ENCODE measurements around the gene FAM107A. TPM values are rescaled to one million over a fixed set of nuclear protein-coding genes. Genes with fewer than 3 reads are reported as not detected.

FAM107A gene
- not detected for total RNA-seq

- ChIA-PET POLR2A (no interaction called here), CTCF (interaction anchor here (1.3 to 1.5 kb wide), 2 partner anchors 8 to 10 kb away, joined by 3 to 4 read pairs; no protein-coding TSS in a partner anchor)
- no peak for DNase-seq
- H3K4me3 Mint-ChIP-seq, result no peak within 1 kb of the TSS
- H3K27me3 Mint-ChIP-seq, result peaks cover 19% of the 10 kb centered on the region
- H3K36me3 Mint-ChIP-seq (ENCODE audit: low read depth), result no peaks in the 10 kb centered on the region
- H3K4me1 Mint-ChIP-seq, result no peaks in the 10 kb centered on the region
- H3K9me3 Mint-ChIP-seq, result no peaks in the 10 kb centered on the region
- no peak within 1 kb of the TSS for H3K27ac Mint-ChIP-seq
Observed at GRCh38 chr3:58577269-58577821, at the start of gene FAM107A. FAM107A (minus strand) TSS chr3:58577391; CDS start chr3:58569860, 7,531 bp downstream.

GRCh38 chr3:58625196-58625824 is 48.1 kb upstream of the FAM107A start:
- Mint-ChIP-seq H3K9me3 (no peaks in the 10 kb centered on the region), H3K27me3 (no peaks in the 10 kb centered on the region), H3K36me3 (ENCODE audit: low read depth) (no peaks in the 10 kb centered on the region), H3K4me3 (no peak overlapping the region), H3K27ac (no peak overlapping the region), H3K4me1 (peaks cover 6% of the 10 kb centered on the region)
- ChIA-PET CTCF (interaction anchor here (1.9 to 11.4 kb wide), 2 partner anchors 15 to 57 kb away, joined by 5 to 148 read pairs; no protein-coding TSS in a partner anchor), POLR2A (no interaction called here)
- no peak for DNase-seq

DNA sequence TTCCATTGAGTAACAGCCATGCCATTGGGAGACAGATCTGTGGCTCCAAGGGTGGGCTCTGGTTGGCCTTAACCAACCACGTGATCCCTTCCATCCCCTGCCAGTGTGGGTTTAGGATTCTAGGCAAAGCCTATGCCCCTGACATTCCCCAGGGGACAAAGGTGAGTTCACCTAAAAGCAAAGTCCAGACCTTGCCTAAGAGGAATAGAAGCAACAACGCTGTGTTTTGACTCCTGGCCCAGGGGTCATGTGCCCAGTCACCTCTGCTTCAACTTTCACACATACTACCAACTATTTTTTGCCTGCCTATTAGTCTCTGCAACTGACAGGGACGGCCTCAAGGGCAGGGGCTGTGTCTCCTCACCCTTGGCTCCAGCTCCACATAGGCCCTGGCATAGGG is 47.4 kb upstream of the FAM107A start:
- CTCF ChIA-PET, result interaction anchor here (11.4 kb wide), 1 partner anchor 56 kb away, joined by 148 read pairs; no protein-coding TSS in a partner anchor

DNA sequence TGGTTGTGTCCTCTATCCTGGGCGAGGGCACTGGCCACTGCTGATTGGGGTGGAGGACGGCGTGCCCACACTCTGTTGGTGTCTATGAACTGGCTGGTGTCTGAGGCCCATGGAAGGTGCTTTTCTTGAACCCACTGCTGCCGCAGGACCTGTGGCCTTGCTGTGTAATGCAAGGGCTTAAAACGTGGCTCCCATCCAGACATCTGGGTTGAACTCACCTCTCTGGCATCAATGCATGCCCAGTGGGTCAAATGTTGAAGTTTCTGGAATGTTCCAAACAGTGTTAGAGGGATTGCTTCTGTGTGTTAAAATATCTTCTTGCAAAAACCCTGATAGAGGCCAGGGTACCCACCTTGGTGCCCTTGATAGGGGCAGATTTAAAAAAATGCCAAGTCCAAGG is 46.8 kb upstream of the FAM107A start:
- H3K27ac Mint-ChIP-seq, result no peak overlapping the region
- CTCF ChIA-PET, result no interaction called here
- H3K9me3 Mint-ChIP-seq, result no peaks in the 10 kb centered on the region
- no peak overlapping the region for H3K4me3 Mint-ChIP-seq
- H3K27me3 Mint-ChIP-seq, result no peaks in the 10 kb centered on the region
- DNase-seq, result no peak
- POLR2A ChIA-PET, result no interaction called here
- no peaks in the 10 kb centered on the region for H3K36me3 Mint-ChIP-seq (ENCODE audit: low read depth)
- peaks cover 6% of the 10 kb centered on the region for H3K4me1 Mint-ChIP-seq

More for the DNA sequence above, 47.4 kb upstream of the FAM107A start:
- H3K4me3 Mint-ChIP-seq, result no peak overlapping the region
- POLR2A ChIA-PET, result no interaction called here
- H3K27me3 Mint-ChIP-seq, result no peaks in the 10 kb centered on the region
- no peaks in the 10 kb centered on the region for H3K9me3 Mint-ChIP-seq
- H3K4me1 Mint-ChIP-seq, result peaks cover 6% of the 10 kb centered on the region
- H3K27ac Mint-ChIP-seq, result no peak overlapping the region
- DNase-seq, result no peak
- no peaks in the 10 kb centered on the region for H3K36me3 Mint-ChIP-seq (ENCODE audit: low read depth)

GRCh38 chr3:58623478-58623877 is 46.3 kb upstream of the FAM107A start:
- Mint-ChIP-seq H3K4me1 (peaks cover 6% of the 10 kb centered on the region), H3K36me3 (ENCODE audit: low read depth) (no peaks in the 10 kb centered on the region), H3K27me3 (no peaks in the 10 kb centered on the region), H3K9me3 (no peaks in the 10 kb centered on the region), H3K27ac (no peak overlapping the region), H3K4me3 (no peak overlapping the region)
- no peak for DNase-seq
- POLR2A ChIA-PET, result no interaction called here
- CTCF ChIA-PET, result no interaction called here

DNA sequence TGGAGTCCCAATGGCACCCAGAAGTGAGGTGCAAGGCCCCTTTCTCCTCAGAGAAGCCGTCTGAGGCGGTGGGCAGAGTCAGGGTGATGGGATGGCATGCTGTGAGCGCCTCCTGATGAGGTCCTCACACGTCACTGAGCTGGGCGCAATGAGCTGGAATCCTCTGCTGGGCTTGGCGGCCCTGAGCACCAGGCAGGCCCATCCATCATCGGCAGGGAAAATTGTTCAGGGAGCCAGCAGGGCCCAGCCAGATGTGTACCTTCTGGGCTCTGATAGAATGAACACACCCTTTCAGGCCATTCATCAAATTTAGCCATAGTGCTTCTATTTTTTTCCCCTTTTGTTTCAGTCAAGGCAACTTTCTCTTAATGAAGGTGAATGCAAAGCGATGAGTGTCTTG is 45.7 kb upstream of the FAM107A start:
- ChIA-PET POLR2A (no interaction called here), CTCF (no interaction called here)
- Mint-ChIP-seq H3K36me3 (ENCODE audit: low read depth) (no peaks in the 10 kb centered on the region), H3K4me3 (no peak overlapping the region), H3K9me3 (no peaks in the 10 kb centered on the region), H3K4me1 (peaks cover 6% of the 10 kb centered on the region), H3K27me3 (no peaks in the 10 kb centered on the region), H3K27ac (no peak overlapping the region)
- no peak for DNase-seq

DNA sequence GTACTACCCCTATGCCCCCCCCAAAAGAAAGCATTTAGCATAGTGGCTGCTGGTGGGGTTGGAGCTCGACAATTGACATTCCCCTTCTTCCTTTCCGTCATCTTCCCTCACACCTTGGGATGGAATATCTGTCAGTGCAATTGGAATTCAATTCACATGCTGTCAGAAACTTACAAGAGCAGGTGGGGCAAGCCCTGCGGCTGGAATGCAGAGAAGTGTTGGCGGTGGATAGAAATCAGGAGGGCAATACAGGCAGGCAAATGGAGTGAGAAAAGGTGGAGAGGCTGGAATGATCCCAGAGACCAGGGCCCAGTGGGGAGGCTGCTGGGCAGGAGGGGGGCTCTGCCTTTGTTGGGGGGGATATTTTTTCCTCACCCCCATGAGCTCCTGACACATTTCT is 45.2 kb upstream of the FAM107A start:
- H3K4me3 Mint-ChIP-seq, result no peak overlapping the region
- peaks cover 6% of the 10 kb centered on the region for H3K4me1 Mint-ChIP-seq
- no peaks in the 10 kb centered on the region for H3K36me3 Mint-ChIP-seq (ENCODE audit: low read depth)
- H3K27ac Mint-ChIP-seq, result no peak overlapping the region
- ChIA-PET CTCF (no interaction called here), POLR2A (interaction anchor here (1.6 kb wide), 1 partner anchor 14 kb away, joined by 5 read pairs; no protein-coding TSS in a partner anchor)
- no peaks in the 10 kb centered on the region for H3K9me3 Mint-ChIP-seq
- no peak for DNase-seq
- no peaks in the 10 kb centered on the region for H3K27me3 Mint-ChIP-seq

- H3K27me3 Mint-ChIP-seq, result no peaks in the 10 kb centered on the region
Observed at GRCh38 chr3:58621086-58621830, 44.1 kb upstream of the FAM107A start.

GRCh38 chr3:58620421-58620820 is 43.2 kb upstream of the FAM107A start:
- no peaks in the 10 kb centered on the region for H3K9me3 Mint-ChIP-seq
- ChIA-PET CTCF (interaction anchor here (1.6 kb wide), 1 partner anchor 11 kb away, joined by 3 read pairs; no protein-coding TSS in a partner anchor), POLR2A (no interaction called here)

More at GRCh38 chr3:58621086-58621830, 44.1 kb upstream of the FAM107A start:
- Mint-ChIP-seq H3K36me3 (ENCODE audit: low read depth) (no peaks in the 10 kb centered on the region), H3K9me3 (no peaks in the 10 kb centered on the region), H3K4me1 (peaks cover 6% of the 10 kb centered on the region), H3K4me3 (no peak overlapping the region), H3K27ac (no peak overlapping the region)
- DNase-seq, result no peak
- POLR2A ChIA-PET, result interaction anchor here (1.6 kb wide), 1 partner anchor 13 kb away, joined by 5 read pairs; no protein-coding TSS in a partner anchor
- CTCF ChIA-PET, result interaction anchor here (1.4 to 1.6 kb wide), 2 partner anchors 9 to 10 kb away, joined by 3 to 6 read pairs; no protein-coding TSS in a partner anchor

GRCh38 chr3:58617338-58617761 is 40.2 kb upstream of the FAM107A start:
- DNase-seq, result no peak
- Mint-ChIP-seq H3K27me3 (peaks cover 1% of the 10 kb centered on the region), H3K9me3 (no peaks in the 10 kb centered on the region), H3K36me3 (ENCODE audit: low read depth) (no peaks in the 10 kb centered on the region), H3K4me3 (no peak overlapping the region), H3K4me1 (no peaks in the 10 kb centered on the region), H3K27ac (no peak overlapping the region)
- ChIA-PET CTCF (interaction anchor here (0.9 to 1.3 kb wide), 2 partner anchors 11 to 13 kb away, joined by 3 to 4 read pairs; no protein-coding TSS in a partner anchor), POLR2A (no interaction called here)

More at GRCh38 chr3:58620421-58620820, 43.2 kb upstream of the FAM107A start:
- Mint-ChIP-seq H3K4me1 (peaks cover 4% of the 10 kb centered on the region), H3K27me3 (no peaks in the 10 kb centered on the region), H3K27ac (no peak overlapping the region), H3K36me3 (ENCODE audit: low read depth) (no peaks in the 10 kb centered on the region), H3K4me3 (no peak overlapping the region)
- DNase-seq, result no peak

- Mint-ChIP-seq H3K27me3 (peaks cover 6% of the 10 kb centered on the region), H3K4me1 (peaks cover 15% of the 10 kb centered on the region), H3K9me3 (no peaks in the 10 kb centered on the region), H3K36me3 (ENCODE audit: low read depth) (no peaks in the 10 kb centered on the region), H3K4me3 (no peak overlapping the region), H3K27ac (no peak overlapping the region)
- POLR2A ChIA-PET, result no interaction called here
- no peak for DNase-seq
- CTCF ChIA-PET, result no interaction called here
Observed at GRCh38 chr3:58613236-58614132, 36.3 kb upstream of the FAM107A start.

- ChIA-PET CTCF (no interaction called here), POLR2A (no interaction called here)
- Mint-ChIP-seq H3K4me1 (peaks cover 21% of the 10 kb centered on the region), H3K4me3 (no peak overlapping the region), H3K27ac (no peak overlapping the region), H3K27me3 (peaks cover 6% of the 10 kb centered on the region), H3K36me3 (ENCODE audit: low read depth) (no peaks in the 10 kb centered on the region), H3K9me3 (no peaks in the 10 kb centered on the region)
- no peak for DNase-seq
Observed at GRCh38 chr3:58612830-58613229, 35.6 kb upstream of the FAM107A start.
